Omental fat pad (tissue), 4 donors: Measurements from ENCODE around the gene C2orf42. TPM values are rescaled to one million over a fixed set of nuclear protein-coding genes. Genes with fewer than 3 reads are reported as not detected.
"Not testable (repeated sequence)": the region's sequence is repeated elsewhere in the genome, so short reads cannot be mapped to it uniquely, and the experiment has no call there.

Source experiments
- ATAC-seq: fragments of 150-250 bp; one replicate; pipeline ENCODE4 v1.9.1; 2016; ENCODE audit warnings: mild to moderate bottlenecking, moderate library complexity; ENCODE audit not compliant: low FRiP score
- DNase-seq: peaks from one replicate; pipeline ENCODE4 v3.0.0-alpha.2; 2019; ENCODE audit warnings: low spot score
- total RNA-seq, 4 donors: library from RNA; depleted of rRNA; stranded (reverse); fragments of >200 nt; gene quantifications; one replicate each; pipeline ENCODE4 v1.1.0, GENCODE V29; 2016
- TF ChIP-seq, protein P1 (sequence below), 3 donors: fragments of 450-650 bp; IDR thresholded peaks; one replicate each; pipeline ENCODE4 v1.5.1; 2016 to 2017; ENCODE audit warnings: antibody characterized with exemption in 3 of 3, mild to moderate bottlenecking in 3 of 3, moderate library complexity in 2 of 3

C2orf42 gene
- total RNA-seq, 4 donors from 2014 or later = 10.6 to 15.3 (median 11.2) TPM

DNA sequence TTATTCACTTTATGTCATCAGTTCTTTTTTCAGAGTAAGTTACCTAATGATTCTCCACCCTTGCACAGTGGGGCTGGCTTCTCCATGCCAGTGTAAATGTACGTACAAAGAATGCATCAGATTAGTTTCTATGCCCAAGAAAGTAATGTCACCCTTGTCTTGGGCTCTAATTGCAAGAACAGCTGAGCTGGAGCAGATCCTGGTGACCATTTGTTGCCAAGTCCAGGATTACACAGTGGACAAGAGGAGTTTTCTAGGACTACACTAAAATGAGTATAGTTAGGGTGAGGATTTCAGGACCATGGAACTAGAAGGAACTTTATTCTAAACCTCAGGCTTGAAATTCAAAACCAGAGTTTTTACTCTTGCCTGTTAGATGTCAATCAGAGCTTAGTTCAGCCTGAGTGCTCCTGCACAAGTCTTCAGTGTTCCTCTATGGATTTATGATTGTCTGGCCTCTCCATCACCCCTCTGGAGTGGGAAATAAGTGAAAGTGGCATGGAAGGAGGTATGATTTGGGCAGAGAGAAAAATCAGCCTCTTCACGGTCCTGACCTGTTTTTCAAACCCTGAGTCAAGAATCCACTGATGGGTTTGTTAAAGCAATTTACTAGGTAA, 73.8 kb downstream of the C2orf42 start:
- TF ChIP-seq, protein P1, sequence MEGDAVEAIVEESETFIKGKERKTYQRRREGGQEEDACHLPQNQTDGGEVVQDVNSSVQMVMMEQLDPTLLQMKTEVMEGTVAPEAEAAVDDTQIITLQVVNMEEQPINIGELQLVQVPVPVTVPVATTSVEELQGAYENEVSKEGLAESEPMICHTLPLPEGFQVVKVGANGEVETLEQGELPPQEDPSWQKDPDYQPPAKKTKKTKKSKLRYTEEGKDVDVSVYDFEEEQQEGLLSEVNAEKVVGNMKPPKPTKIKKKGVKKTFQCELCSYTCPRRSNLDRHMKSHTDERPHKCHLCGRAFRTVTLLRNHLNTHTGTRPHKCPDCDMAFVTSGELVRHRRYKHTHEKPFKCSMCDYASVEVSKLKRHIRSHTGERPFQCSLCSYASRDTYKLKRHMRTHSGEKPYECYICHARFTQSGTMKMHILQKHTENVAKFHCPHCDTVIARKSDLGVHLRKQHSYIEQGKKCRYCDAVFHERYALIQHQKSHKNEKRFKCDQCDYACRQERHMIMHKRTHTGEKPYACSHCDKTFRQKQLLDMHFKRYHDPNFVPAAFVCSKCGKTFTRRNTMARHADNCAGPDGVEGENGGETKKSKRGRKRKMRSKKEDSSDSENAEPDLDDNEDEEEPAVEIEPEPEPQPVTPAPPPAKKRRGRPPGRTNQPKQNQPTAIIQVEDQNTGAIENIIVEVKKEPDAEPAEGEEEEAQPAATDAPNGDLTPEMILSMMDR (IDR thresholded peaks at IDR 0.05) = no peak
- ATAC-seq (no peak), DNase-seq (no peak)

DNA sequence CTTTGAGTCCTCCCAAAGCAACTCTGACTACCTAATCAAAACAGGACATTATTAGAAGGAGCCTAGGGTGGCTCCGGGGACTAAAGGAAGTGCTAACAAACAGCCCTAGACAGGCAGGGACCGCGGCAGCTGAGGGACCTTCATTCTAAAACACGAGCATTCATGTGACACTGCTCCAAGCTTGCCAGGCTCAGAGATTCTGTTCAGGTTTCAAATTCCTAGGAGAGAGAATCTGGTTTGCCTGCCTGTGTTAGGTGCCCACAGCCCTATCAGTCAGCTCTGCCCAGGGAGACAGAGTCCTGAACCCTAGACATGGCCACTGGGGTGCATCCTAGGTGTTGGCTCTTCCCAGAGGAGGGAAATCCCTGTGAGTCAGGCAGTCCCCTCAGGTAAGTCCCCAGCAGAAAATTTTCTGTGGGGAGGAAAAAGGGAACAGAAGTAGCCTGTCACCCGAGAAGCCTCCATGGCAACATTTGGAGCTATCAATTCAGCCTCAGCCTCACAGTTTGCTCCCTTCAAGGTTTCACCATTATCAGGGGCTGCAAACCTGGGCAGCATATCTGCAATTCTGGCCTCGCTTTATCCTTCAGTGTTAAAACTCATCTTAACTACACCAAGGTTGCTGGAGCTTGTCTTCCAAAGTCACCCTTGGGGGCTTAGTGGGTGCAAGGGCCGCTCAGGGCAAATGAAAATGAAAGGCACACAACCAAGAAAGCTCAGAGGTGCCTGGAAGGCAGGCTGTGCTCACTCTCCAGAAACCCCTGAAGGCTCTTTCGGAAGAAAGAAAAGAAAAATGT, 75.0 kb downstream of the C2orf42 start:
- ATAC-seq = no peak
- no peak for DNase-seq
- TF ChIP-seq, protein P1 (IDR thresholded peaks at IDR 0.05) = no peak

DNA sequence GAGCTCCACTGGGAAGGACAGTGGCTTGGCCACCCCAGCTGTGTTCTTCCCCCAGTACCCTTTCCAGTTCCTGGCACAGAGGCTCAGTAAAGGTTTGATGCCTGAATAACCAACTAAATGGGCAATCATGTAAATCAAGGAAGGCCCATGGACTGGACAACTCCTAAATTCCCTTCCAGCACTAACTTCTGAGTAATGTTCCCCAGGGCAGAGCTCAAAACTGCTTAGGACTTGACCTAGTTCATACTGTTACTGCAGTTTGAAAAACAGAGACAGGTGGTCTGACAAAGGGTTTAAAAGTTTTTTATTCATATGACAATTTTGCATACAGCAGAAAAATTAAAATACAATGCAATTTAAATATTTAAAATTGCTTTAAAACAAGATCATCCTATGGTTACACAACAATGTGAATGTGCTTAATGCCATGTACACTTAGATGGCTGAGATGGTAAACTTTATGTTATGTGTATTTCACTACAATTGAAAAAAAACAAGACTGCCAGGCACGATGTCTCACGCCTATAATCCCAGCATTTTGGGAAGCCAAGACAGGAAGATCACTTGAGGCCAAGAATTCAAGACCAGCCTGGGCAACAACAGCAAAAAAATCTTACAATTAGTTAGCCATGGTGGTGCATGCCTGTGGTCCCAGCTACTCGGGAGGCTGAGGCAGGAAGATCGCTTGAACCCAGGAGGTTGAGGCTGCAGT, 77.3 kb downstream of the C2orf42 start:
- no peak for DNase-seq
- TF ChIP-seq, protein P1 (IDR thresholded peaks at IDR 0.05) = no peak
- no peak for ATAC-seq

GRCh38 chr2:70111752-70112591, 78.8 kb downstream of the C2orf42 start:
- no peak for DNase-seq
- TF ChIP-seq, protein P1 (IDR thresholded peaks at IDR 0.05) = no peak
- peak; percentile 39 for ATAC-seq

GRCh38 chr2:70110397-70110796, 80.4 kb downstream of the C2orf42 start:
- not testable (repeated sequence) for ATAC-seq, DNase-seq

GRCh38 chr2:70106138-70106537, 84.7 kb downstream of the C2orf42 start:
- not testable (repeated sequence) for DNase-seq, ATAC-seq

DNA sequence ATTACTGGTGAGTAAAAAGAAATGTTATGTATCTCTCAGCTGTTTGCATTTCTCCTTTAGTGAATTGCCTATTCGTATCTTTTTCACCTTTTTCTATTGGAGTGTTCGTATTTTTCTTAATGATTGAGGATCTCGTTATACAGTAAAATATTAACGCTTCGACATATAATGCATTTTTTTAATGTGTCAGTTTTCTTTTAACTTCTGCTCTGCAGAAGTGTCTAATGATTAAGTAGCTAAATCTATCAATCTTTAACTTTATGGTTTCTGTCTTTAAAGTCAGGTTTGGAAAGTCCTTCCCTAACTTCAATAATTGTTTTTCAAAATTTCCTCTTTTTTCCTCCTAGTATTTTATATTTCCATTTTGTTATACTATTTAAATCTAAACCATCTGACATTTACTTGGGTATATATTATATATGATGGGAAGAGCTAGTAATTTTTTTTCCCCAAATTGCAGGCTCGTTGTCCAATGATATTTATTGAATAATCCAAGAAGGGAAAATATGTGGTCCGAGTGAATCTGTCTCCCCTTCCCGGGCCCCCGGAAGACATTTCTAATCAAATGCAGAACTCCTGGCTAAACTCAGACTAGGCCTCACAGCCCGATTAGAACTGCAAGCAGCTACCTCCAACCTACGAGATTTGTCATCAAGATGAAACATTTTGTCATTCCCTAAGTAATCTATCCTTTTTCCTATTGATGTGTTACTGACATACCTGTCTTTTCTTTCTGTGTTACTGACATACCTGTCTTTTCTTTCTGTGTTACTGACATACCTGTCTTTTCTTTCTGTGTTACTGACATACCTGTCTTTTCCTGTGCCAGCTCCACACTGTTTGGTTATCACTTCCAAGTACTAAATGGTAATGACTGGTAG, 86.3 kb downstream of the C2orf42 start:
- ATAC-seq (no peak), DNase-seq (no peak)
- TF ChIP-seq, protein P1 (IDR thresholded peaks at IDR 0.05) = no peak
